ENCODE measurements around the gene VAPA. TPM values are rescaled to one million over a fixed set of nuclear protein-coding genes. Genes with fewer than 3 reads are reported as not detected.
"Not testable (repeated sequence)": the region's sequence is repeated elsewhere in the genome, so short reads cannot be mapped to it uniquely, and the experiment has no call there.

VAPA gene
- polyA plus RNA-seq, 1 of the 3 experiments (the other 2 are of a cell fraction), result 109 TPM

DNA sequence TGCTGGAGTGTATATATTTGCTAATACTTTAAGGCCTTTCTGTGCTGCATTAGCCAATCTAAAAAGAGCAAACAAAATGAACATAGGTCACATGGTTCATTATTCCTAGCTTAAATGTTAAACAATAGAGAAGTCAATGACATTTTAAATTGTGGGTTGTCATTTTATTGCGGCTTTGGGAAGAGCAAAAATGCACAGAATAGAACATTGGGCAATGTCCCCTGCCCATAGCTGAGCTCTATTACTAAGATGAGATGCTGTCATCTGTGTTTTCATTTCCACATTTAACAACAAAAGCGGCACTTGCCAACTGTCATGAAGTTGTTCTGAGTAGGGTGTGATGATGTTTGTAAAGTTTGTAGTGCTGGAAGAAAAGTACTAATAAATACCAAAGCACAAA, 3.2 kb upstream of the VAPA start:
- peaks cover 0 to 9% of the 10 kb centered on the region in 2 experiments; a peak in 2 of 4 replicates for H3K4me1 ChIP-seq (ENCODE audit: control insufficient read depth in 1 of 2, insufficient read depth in 2 of 2, low read depth in 1 of 2, low read length in 1 of 2)
- no peak overlapping the region for H3K4me3 ChIP-seq (ENCODE audit: low read depth in 2 of 2, low read length in 1 of 2)
- H3K36me3 ChIP-seq (replicated peaks in 1 of 2; ENCODE audit: control insufficient read depth in 1 of 2, insufficient read depth in 2 of 2, low read length in 1 of 2), result no peaks in the 10 kb centered on the region
- H3F3A ChIP-seq (replicated peaks; ENCODE audit: insufficient read depth), result peaks cover 7% of the 10 kb centered on the region
- H3K27ac ChIP-seq (ENCODE audit: low read depth in 2 of 2, low read length in 1 of 2), result no peak overlapping the region
- no peaks in the 10 kb centered on the region for H3K9me3 ChIP-seq
- H3K4me2 ChIP-seq, result no peak overlapping the region
- H2AFZ ChIP-seq (ENCODE audit: low read depth), result no peak overlapping the region
- no peak for DNase-seq
- peaks cover 16% of the 10 kb centered on the region for H3K79me2 ChIP-seq (ENCODE audit: insufficient read depth)
- WGBS (ENCODE audit: low lambda C conversion rate), result 98% methylated on average over 2 of the region's 2 CpGs
- ChIA-PET POLR2A (no interaction called here), CTCF (no interaction called here)
- peaks cover 10% of the 10 kb centered on the region for H4K20me1 ChIP-seq (ENCODE audit: insufficient read depth)
- no peaks in the 10 kb centered on the region for H3K9me2 ChIP-seq
- TF ChIP-seq POLR2AphosphoS5 (IDR thresholded peaks at IDR 0.05; ENCODE audit: low read depth, low read length), result no peak
- TF ChIP-seq, protein P1, sequence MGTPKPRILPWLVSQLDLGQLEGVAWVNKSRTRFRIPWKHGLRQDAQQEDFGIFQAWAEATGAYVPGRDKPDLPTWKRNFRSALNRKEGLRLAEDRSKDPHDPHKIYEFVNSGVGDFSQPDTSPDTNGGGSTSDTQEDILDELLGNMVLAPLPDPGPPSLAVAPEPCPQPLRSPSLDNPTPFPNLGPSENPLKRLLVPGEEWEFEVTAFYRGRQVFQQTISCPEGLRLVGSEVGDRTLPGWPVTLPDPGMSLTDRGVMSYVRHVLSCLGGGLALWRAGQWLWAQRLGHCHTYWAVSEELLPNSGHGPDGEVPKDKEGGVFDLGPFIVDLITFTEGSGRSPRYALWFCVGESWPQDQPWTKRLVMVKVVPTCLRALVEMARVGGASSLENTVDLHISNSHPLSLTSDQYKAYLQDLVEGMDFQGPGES (IDR thresholded peaks at IDR 0.05; ENCODE audit: low read depth, low read length), result no peak
- H3K27me3 ChIP-seq (ENCODE audit: insufficient read depth), result no peaks in the 10 kb centered on the region
- no peak overlapping the region for H3K9ac ChIP-seq

- Histone ChIP-seq H3K36me3 (replicated peaks in 1 of 2; ENCODE audit: control insufficient read depth in 1 of 2, insufficient read depth in 2 of 2, low read length in 1 of 2) (no peaks in the 10 kb centered on the region), H3K4me2 (no peak overlapping the region), H2AFZ (ENCODE audit: low read depth) (no peak overlapping the region), H3K27ac (ENCODE audit: low read depth in 2 of 2, low read length in 1 of 2) (no peak overlapping the region), H3K9me3 (no peaks in the 10 kb centered on the region), H4K20me1 (ENCODE audit: insufficient read depth) (peaks cover 16% of the 10 kb centered on the region), H3F3A (replicated peaks; ENCODE audit: insufficient read depth) (peaks cover 8% of the 10 kb centered on the region), H3K9me2 (no peaks in the 10 kb centered on the region), H3K27me3 (ENCODE audit: insufficient read depth) (no peaks in the 10 kb centered on the region), H3K79me2 (ENCODE audit: insufficient read depth) (peaks cover 21% of the 10 kb centered on the region), H3K4me1 (ENCODE audit: control insufficient read depth in 1 of 2, insufficient read depth in 2 of 2, low read depth in 1 of 2, low read length in 1 of 2) (peaks cover 4 to 8% of the 10 kb centered on the region in 2 experiments; a peak in 3 of 4 replicates), H3K9ac (no peak overlapping the region), H3K4me3 (ENCODE audit: low read depth in 2 of 2, low read length in 1 of 2) (no peak overlapping the region)
- 87% methylated on average over 5 of the region's 5 CpGs for WGBS (ENCODE audit: low lambda C conversion rate)
- ChIA-PET POLR2A (no interaction called here), CTCF (interaction anchor here (1.2 kb wide), 1 partner anchor 299 kb away, joined by 3 read pairs; no protein-coding TSS in a partner anchor)
- no peak for TF ChIP-seq USF1 (IDR thresholded peaks at IDR 0.05; ENCODE audit: borderline replicate concordance, low read depth)
- TF ChIP-seq RXRA (IDR thresholded peaks at IDR 0.05; ENCODE audit: borderline replicate concordance, low read depth), result no peak
- TF ChIP-seq ELF1 (IDR thresholded peaks at IDR 0.05), result no peak
- TF ChIP-seq RCOR1 (IDR thresholded peaks at IDR 0.05; ENCODE audit: low read length), result no peak
- no peak for TF ChIP-seq CTCF (IDR thresholded peaks at IDR 0.05)
- no peak for TF ChIP-seq GATA2 (CRISPR knock-in tag; IDR thresholded peaks at IDR 0.05)
- no peak for TF ChIP-seq NFIC (IDR thresholded peaks at IDR 0.05; ENCODE audit: borderline replicate concordance)
- no peak for TF ChIP-seq MEF2A (IDR thresholded peaks at IDR 0.05; ENCODE audit: borderline replicate concordance, low read depth)
- DNase-seq, result no peak
These were observed 2.6 kb upstream of the VAPA start for GRCh38 chr18:9911226-9911625.

DNA sequence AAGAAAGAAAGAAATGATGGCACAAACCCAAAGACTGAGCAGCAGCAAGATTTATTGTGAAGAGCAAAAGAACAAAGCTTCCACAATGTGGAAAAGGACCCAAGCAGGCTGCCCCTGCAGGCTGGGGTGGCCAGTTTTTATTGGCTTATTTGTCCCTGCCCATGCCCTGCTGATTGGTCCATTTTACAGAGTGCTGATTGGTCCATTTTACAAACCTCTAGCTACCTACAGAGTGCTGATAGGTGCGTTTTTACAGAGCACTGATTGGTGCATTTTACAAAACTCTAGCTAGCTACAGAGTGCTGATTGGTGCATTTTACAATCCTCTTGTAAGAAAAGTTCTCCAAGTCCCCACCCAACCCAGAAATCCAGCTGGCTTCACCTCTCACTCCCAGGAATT, 1.5 kb upstream of the VAPA start:
- H3K9me3 ChIP-seq; H3K36me3 ChIP-seq (replicated peaks in 1 of 2; ENCODE audit: control insufficient read depth in 1 of 2, insufficient read depth in 2 of 2, low read length in 1 of 2); H3K27me3 ChIP-seq (ENCODE audit: insufficient read depth); H3K9ac ChIP-seq; H3K9me2 ChIP-seq; H3K4me3 ChIP-seq (ENCODE audit: low read depth in 2 of 2, low read length in 1 of 2); H3K4me2 ChIP-seq; POLR2A ChIA-PET; DNase-seq: not testable (repeated sequence)
- Histone ChIP-seq H3K4me1 (ENCODE audit: control insufficient read depth in 1 of 2, insufficient read depth in 2 of 2, low read depth in 1 of 2, low read length in 1 of 2) (peaks cover 8 to 10% of the 10 kb centered on the region in 2 experiments; a peak in 3 of 4 replicates), H3F3A (replicated peaks; ENCODE audit: insufficient read depth) (peaks cover 11% of the 10 kb centered on the region), H2AFZ (ENCODE audit: low read depth) (peak overlapping the region; percentile 93; the same call in 1 of the 2 replicates), H4K20me1 (ENCODE audit: insufficient read depth) (peaks cover 27% of the 10 kb centered on the region), H3K79me2 (ENCODE audit: insufficient read depth) (peaks cover 32% of the 10 kb centered on the region), H3K27ac (ENCODE audit: low read depth in 2 of 2, low read length in 1 of 2) (peak overlapping the region in 1 of 2 experiments; percentile 90; a peak in 1 of 4 replicates)
- WGBS (ENCODE audit: low lambda C conversion rate), result 87% methylated on average over 1 of the region's 1 CpG
- CTCF ChIA-PET, result interaction anchor here (0.7 to 1.2 kb wide), 2 partner anchors 300 to 1357 kb away, joined by 3 read pairs; no protein-coding TSS in a partner anchor

Measured in SK-N-SH (cell line).